Esophagus squamous epithelium (tissue), 4 donors: ENCODE results near the gene FKBP4.

Experiments used
- POLR2A ChIP-seq, 4 donors: fragments of 450-650 bp; IDR thresholded peaks; one replicate each; pipeline ENCODE4 v1.6.1; 2017; ENCODE audit warnings: antibody characterized with exemption in 4 of 4, mild to moderate bottlenecking in 4 of 4, moderate library complexity in 3 of 4
- TF ChIP-seq, protein P1 (sequence below), 6 experiments: fragments of 450-650 bp in 4 of 6; fragments of 200-600 bp in 2 of 6; sonication (generic) in 2 of 6; IDR thresholded peaks; one replicate each; pipeline ENCODE4 v1.5.1; 2016 to 2019; ENCODE audit warnings: antibody characterized with exemption in 6 of 6, mild to moderate bottlenecking in 4 of 6, moderate library complexity in 4 of 6

DNA sequence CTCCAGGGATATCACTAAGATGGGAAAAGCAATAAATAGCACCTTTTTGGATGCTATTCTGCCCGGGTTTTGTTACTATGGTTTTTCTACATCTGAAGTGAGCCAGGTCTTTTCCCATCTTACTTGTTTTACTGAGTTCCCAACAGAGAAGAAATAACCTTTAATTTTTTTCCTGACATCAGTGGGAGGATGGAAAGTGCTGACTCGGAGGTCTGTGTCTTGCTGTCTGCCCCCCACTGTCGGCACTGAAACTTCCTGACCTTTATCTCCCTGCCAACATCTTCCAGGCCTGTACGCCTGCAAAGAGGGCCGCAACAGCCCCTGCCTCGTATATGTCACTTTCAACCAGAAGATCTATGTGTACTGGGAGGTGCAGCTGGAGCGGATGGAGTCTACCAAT is 28.7 kb downstream of the FKBP4 start:
- TF ChIP-seq, protein P1, sequence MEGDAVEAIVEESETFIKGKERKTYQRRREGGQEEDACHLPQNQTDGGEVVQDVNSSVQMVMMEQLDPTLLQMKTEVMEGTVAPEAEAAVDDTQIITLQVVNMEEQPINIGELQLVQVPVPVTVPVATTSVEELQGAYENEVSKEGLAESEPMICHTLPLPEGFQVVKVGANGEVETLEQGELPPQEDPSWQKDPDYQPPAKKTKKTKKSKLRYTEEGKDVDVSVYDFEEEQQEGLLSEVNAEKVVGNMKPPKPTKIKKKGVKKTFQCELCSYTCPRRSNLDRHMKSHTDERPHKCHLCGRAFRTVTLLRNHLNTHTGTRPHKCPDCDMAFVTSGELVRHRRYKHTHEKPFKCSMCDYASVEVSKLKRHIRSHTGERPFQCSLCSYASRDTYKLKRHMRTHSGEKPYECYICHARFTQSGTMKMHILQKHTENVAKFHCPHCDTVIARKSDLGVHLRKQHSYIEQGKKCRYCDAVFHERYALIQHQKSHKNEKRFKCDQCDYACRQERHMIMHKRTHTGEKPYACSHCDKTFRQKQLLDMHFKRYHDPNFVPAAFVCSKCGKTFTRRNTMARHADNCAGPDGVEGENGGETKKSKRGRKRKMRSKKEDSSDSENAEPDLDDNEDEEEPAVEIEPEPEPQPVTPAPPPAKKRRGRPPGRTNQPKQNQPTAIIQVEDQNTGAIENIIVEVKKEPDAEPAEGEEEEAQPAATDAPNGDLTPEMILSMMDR (IDR thresholded peaks at IDR 0.05), result no peak
- TF ChIP-seq POLR2A (IDR thresholded peaks at IDR 0.05), result no peak
